GM21360 (cell line): Measurements from ENCODE around the gene MAN2C1.
A peak's percentile ranks its signal among the peaks of the same experiment; 100 is the strongest.
"Not testable (repeated sequence)": the region's sequence is repeated elsewhere in the genome, so short reads cannot be mapped to it uniquely, and the experiment has no call there.

Source experiments
- ATAC-seq: cut with Tn5 transposase; IDR thresholded peaks from one replicate; pipeline ENCODE4 v1.9.1; 2021; ENCODE audit warnings: mild to moderate bottlenecking, moderate library complexity; ENCODE audit not compliant: unreplicated experiment

The MAN2C1 gene

DNA sequence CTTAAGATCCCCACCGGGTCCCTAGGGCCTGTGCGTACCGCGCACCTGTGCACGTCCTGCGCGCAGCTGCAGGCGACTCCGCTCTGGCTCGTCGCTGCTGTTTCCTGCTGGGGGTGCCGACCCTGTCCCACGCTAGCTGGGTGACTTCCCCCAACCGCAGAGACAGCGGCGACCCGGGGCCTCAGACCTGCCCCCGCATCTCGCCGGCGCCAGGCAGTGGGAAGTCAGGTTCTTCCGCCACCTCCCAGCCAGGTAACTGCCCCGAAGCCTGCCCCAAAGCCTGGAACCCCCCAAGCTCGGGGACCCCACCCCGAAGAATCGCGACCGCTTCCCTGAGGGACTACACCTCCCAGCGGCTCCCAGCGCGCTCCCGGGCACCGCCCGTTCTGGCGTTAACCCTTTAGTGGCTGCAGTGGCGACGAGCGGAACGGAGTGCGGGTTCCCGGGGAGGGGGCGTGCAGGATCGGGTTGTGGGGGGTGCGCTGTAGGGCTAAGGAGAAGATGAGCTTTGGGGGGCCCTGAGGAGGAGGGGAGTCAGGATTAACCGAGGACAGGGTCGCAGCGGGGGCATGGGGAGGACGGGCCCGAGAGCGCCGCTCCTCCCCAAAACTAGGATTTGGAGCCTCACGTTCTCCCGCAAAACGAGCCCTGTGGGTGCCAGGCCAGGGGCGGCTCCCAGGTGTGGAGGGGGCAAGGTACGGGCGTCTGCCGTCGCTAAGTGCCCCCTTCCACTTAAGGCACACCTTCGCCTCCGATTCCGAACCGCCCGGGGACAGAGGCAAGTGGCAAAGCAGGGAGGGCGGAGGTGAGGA, 21.0 kb downstream of the MAN2C1 start:
- peak; percentile 45 for ATAC-seq

- no peak for ATAC-seq
Observed at GRCh38 chr15:75346796-75347221, 21.6 kb downstream of the MAN2C1 start, which contains the start of gene NEIL1. TSS of gene NEIL1 (plus strand) at chr15:75347039. CDS start at chr15:75348906, 1,867 bp downstream.

DNA sequence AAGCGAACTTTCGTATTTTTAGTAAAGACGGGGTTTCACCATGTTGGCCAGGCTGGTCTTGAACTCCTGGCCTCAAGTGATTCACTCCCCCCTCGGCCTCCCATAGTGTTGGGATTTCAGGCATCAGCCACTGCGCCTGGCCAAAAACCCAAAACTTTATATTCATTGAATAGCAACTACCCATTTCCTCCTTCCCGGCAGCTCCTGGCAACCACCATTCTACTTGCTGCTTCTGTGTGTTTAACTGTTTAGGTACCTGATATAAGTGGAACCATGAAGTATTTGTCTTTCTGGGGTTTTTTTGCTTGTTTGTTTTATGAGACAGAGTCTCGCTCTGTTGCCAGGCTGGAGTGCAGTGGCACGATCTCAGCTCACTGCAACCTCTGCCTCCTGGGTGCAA, 24.5 kb downstream of the MAN2C1 start:
- ATAC-seq, result not testable (repeated sequence)

- ATAC-seq, result no peak
Observed at GRCh38 chr15:75342221-75342620, 26.2 kb downstream of the MAN2C1 start.

GRCh38 chr15:75339531-75340240, 28.7 kb downstream of the MAN2C1 start:
- no peak for ATAC-seq

- ATAC-seq, result no peak
Observed at GRCh38 chr15:75338661-75339240, 29.7 kb downstream of the MAN2C1 start.

GRCh38 chr15:75335705-75336355, 32.6 kb downstream of the MAN2C1 start, which contains the start of gene COMMD4:
TSS of gene COMMD4 (plus strand) at chr15:75336063. CDS start at chr15:75336090, 27 bp downstream.
- ATAC-seq, result no peak

- ATAC-seq, result no peak
Observed at GRCh38 chr15:75335313-75335704, 33.1 kb downstream of the MAN2C1 start.

GRCh38 chr15:75333654-75334419, 34.6 kb downstream of the MAN2C1 start:
- not testable (repeated sequence) for ATAC-seq

- ATAC-seq, result not testable (repeated sequence)
Observed at GRCh38 chr15:75332093-75332492, 36.3 kb downstream of the MAN2C1 start.

DNA sequence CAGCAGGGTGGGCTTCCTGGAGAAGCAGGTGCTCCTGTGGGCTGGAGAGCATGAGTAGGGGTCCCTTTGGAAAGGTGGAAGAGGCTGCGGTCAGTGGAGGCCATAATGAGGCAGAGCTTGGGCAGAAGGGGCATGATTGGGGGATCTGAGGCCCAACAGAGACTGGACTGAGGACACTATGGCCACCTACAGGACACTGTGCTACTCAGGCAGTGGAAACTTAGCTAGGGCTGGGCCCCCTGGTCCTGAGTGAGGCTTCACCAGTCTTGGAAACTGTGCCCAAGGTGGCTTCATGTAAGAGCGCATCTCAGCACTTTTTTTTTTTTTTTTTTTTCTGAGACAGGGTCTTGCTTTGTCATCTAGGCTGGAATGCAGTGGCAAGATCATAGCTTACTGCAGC, 38.8 kb downstream of the MAN2C1 start:
- ATAC-seq, result no peak

GRCh38 chr15:75328493-75329314, 39.7 kb downstream of the MAN2C1 start:
- ATAC-seq, result no peak

DNA sequence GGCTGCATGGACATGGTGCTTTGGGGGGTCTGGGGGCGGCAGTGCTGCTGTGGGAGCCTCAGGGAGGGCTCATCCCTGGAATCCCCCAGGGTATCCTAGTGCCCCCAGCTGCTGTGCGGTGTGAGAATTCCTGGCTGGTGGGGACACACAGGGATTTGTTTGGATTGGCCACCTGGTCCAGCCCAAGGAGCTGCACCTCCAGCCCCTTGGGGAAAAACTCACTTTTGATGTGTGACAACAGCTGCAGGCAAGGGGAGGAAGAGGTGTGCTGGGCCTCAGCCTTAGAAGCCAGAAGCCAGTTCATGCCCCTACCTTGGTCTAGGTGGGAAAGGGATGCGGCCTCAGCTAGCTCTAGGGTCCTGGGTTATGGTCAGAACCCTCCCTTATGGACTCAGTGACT, 40.9 kb downstream of the MAN2C1 start:
- no peak for ATAC-seq

DNA sequence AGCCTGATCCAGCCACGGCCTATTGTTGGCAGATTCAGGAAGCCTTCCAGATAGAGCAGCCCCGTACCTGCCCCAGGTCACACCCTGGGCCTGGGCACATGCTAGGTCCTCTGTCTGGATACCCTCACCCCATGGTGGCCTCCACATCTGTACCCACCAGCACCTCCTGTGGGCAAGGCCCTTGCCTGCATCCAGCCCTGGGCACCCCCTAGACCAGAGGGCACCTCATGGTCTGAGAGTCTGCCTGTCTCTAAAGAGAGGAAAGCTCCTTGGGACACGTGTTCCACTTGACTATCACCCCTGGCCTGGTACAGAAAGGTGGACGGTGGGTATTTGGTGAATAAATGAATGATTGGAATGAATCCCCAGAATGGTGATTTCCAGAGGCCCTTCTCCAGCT, 41.4 kb downstream of the MAN2C1 start:
- no peak for ATAC-seq

- no peak for ATAC-seq
Observed at GRCh38 chr15:75325922-75326321, 42.5 kb downstream of the MAN2C1 start.

DNA sequence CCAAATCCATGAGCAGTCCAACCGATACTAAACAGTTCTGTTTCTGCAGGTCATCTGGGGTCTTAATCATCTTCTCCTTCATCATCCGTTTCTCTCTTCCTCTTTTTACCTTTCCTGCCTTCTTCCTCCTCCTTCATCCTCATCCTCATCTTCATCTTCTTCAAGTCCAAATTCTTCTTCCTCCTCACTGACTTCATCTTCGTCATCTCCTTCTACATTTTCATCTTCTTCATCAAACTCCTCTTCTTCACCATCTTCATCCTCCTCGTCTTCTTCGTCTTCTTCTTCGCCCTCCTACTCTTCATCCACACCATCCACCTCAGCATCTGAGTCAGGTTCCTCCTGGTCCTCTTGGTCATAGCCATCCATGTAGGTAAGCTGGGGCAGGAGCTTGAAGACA, 46.7 kb downstream of the MAN2C1 start:
- no peak for ATAC-seq

- ATAC-seq, result not testable (repeated sequence)
Observed at GRCh38 chr15:75319231-75319897, 49.0 kb downstream of the MAN2C1 start.

DNA sequence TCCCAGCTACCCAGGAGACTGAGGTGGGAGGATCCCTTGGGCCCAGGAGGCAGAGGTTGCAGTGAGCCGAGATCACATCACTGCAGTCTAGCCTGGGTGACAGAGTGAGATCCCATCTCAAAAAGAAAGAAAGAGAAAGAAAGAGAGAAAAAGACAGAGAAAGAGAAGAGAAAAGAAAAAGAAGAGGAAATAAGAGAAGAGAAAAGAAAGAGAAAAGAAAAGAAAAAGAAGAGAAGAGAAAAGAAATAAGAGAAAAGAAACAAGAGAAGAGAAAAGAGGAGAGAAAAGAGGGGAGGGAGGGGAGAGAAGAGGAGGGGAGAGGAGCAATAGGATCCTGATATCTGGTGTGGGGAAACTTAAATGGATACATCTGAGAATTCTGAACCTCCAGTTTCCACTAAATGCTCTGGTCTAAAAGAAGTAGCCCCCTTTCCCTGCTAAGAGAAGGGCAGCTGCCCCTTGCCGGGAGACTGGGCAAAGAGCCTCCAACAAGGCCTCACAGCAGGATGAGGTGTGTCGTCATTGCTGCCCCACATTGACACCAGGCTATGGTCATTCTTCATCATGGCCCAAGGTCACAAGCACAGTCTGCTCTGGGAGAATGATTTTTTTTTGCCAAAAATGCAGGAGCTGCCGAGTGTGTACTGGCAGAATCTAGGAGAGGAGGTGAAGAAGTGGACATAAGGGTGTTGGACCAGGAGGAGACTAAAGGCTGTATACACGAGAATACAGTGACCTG, 53.7 kb downstream of the MAN2C1 start:
- no peak for ATAC-seq
